ENCODE measurements around the gene SRSF4. TPM values are rescaled to one million over a fixed set of nuclear protein-coding genes. Genes with fewer than 3 reads are reported as not detected.

SRSF4 gene
- total and polyA plus RNA-seq, 2 of the 8 experiments (the other 6 are each of a cell fraction or from before 2014, with no cell fraction given), result 34.9 to 86.5 TPM

DNA sequence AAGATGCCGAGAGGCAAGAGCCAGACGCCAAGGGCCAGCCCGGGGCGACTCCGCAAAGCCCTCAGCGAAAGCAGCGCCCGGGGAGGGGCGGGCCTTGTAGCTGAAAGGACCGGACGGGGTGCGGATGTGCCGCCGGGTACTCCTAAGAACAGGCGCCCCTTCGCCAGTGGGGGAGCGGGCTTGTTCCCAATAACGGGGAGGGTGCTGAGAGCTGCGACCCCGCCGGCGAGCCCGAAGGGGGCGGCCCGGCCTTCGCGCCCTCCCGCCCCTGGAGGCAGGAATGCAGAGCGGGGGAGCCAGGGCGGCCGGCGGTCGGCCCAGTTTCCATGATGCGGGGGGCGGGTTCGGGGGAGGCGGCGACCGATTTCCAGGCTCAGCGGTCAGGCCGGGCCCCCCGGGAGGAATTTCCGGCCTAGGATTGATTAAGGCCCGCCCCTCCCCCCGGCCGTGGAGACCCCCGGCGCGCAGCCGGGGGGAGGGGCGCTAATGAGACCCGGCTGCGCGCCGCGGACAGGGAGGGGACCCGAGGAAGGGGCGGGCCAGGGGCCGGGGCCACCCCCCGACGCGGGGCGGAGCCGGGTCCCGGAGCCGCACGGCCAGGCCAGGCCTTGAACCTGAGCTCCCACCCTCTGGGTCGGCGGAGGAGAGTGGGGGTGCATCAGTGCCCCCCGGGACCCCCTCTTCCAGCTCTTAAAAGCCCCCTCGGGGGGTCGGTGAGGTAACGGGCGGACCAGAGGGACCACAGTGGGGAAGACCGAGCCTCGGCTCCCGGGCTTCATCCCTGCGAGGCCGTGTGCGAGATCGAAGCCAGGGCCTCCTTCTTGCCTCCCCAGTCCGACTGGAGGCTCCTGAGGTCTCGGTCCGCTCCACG is 57.1 kb downstream of the SRSF4 start:
- DNase-seq (ENCODE audit: low read depth in 1 of 2, low spot score in 2 of 2), result peak; percentile 66 to 93
- no peak for FAIRE-seq
- peak overlapping the region; percentile 93 for H3K56ac ChIP-seq (replicated peaks; ENCODE audit: insufficient read length, low read depth, low read length)
- H2AK5ac ChIP-seq (ENCODE audit: low read depth, low read length), result peak overlapping the region; percentile 53; the same call in 1 of the 2 replicates
- H3K9me3 ChIP-seq (ENCODE audit: insufficient read depth in 2 of 2, low read depth in 1 of 2, low read length in 1 of 2), result no peaks in the 10 kb centered on the region
- peak overlapping the region; percentile 81; the same call in 1 of the 2 replicates for H2BK15ac ChIP-seq (ENCODE audit: low read length)
- ChIA-PET CTCF (ENCODE audit: partially characterized antibody) (interaction anchor here (0.6 to 2.6 kb wide), 23 partner anchors 8 to 247 kb away, joined by 3 to 15 read pairs (median 4); partner anchors contain the start of gene SRSF4), POLR2A (ENCODE audit: partially characterized antibody) (interaction anchor here (0.6 to 6.9 kb wide), 20 partner anchors 9 to 1970 kb away, joined by 3 to 77 read pairs (median 4); partner anchors contain the start of genes SLC9A1, SRSF4 and YTHDF2)
- no peaks in the 10 kb centered on the region for H3K36me3 ChIP-seq (ENCODE audit: control insufficient read depth in 2 of 4, insufficient read depth in 4 of 4, low read length in 3 of 4)
- peak overlapping the region; percentile 90; the same call in 1 of the 2 replicates for H2BK20ac ChIP-seq (ENCODE audit: low read length)
- H4K5ac ChIP-seq (ENCODE audit: insufficient read length, low read depth, low read length), result peak overlapping the region; percentile 75
- H2BK12ac ChIP-seq (ENCODE audit: low read depth, low read length), result peak overlapping the region; percentile 96
- H3K79me2 ChIP-seq (ENCODE audit: control insufficient read depth in 1 of 2, insufficient read depth in 2 of 2, low read length in 2 of 2), result no peaks in the 10 kb centered on the region; a peak in 1 of 4 replicates
- H3K4me3 ChIP-seq (ENCODE audit: extremely low read depth in 1 of 4, insufficient read depth in 2 of 4, low read depth in 3 of 4, low read length in 4 of 4), result peak overlapping the region; percentile 51 to 91 (median 61)
- H3K9ac ChIP-seq (replicated peaks in 1 of 4; ENCODE audit: extremely low read depth in 1 of 4, low read depth in 3 of 4, low read length in 3 of 4), result peak overlapping the region in 3 of 4 experiments; percentile 11 to 45 (median 42); a peak in 5 of 7 replicates
- H3K23me2 ChIP-seq (ENCODE audit: low read depth, low read length), result peaks cover 30% of the 10 kb centered on the region; the same call in 1 of the 2 replicates
- no peak overlapping the region for H3K23ac ChIP-seq (ENCODE audit: insufficient read length)
- H3K27me3 ChIP-seq (replicated peaks in 1 of 4; ENCODE audit: control insufficient read depth in 3 of 4, extremely low read depth in 1 of 4, insufficient read depth in 3 of 4, low read length in 3 of 4), result peaks cover 0 to 42% (median 25%) of the 10 kb centered on the region in 4 experiments; a peak in 6 of 7 replicates
- peak overlapping the region; percentile 91 for H3K18ac ChIP-seq (ENCODE audit: extremely low read depth, low read length)
- 28% methylated on average over 20 of the region's 85 CpGs; no CpG with 5 or more reads in 1 of the 2 experiments for WGBS, 2 experiments (ENCODE audit: extremely low coverage in 1 of 2, insufficient coverage in 1 of 2, insufficient read length in 1 of 2, insufficient replicate concordance in 2 of 2, low coverage in 1 of 2, low lambda C conversion rate in 2 of 2, missing lambda C conversion rate in 1 of 2)
- peak overlapping the region; percentile 21 for H2BK120ac ChIP-seq (replicated peaks; ENCODE audit: low read depth, low read length)
- H3K4me1 ChIP-seq (replicated peaks in 1 of 4; ENCODE audit: control insufficient read depth in 3 of 4, insufficient read depth in 4 of 4, low read length in 3 of 4), result peaks cover 0 to 19% (median 9%) of the 10 kb centered on the region in 4 experiments; a peak in 6 of 7 replicates
- peak overlapping the region; percentile 48; the same call in 1 of the 2 replicates for H3K27ac ChIP-seq (ENCODE audit: low read depth, low read length)
- peak overlapping the region; percentile 97; the same call in 1 of the 2 replicates for H2BK5ac ChIP-seq (ENCODE audit: low read depth, low read length)
- H4K8ac ChIP-seq (ENCODE audit: extremely low read depth, insufficient read depth, low read length), result peak overlapping the region; percentile 89
- no peaks in the 10 kb centered on the region for H3K79me1 ChIP-seq (ENCODE audit: low read depth, low read length)
- peak overlapping the region; percentile 55 for H3K14ac ChIP-seq (ENCODE audit: insufficient read length)
- peak overlapping the region; percentile 98 for H4K91ac ChIP-seq (replicated peaks; ENCODE audit: insufficient read length, low read length)
- H4K20me1 ChIP-seq (replicated peaks in 1 of 2; ENCODE audit: control insufficient read depth in 1 of 2, insufficient read depth in 2 of 2, low read length in 2 of 2), result peaks cover 0 to 4% of the 10 kb centered on the region in 2 experiments
- H3K4ac ChIP-seq (replicated peaks; ENCODE audit: insufficient read length, low read depth, low read length), result peak overlapping the region; percentile 91
- peak overlapping the region; percentile 91 to 95 for H3K4me2 ChIP-seq (ENCODE audit: insufficient read depth in 1 of 2, low read depth in 2 of 2, low read length in 2 of 2)
- no peak overlapping the region; the same call in 1 of the 2 replicates for H2AFZ ChIP-seq (ENCODE audit: low read length)
- TF ChIP-seq, protein P1, sequence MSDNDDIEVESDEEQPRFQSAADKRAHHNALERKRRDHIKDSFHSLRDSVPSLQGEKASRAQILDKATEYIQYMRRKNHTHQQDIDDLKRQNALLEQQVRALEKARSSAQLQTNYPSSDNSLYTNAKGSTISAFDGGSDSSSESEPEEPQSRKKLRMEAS (IDR thresholded peaks at IDR 0.05), result peak; percentile 67
- TF ChIP-seq RXRA (IDR thresholded peaks at IDR 0.05; ENCODE audit: insufficient read depth, low read depth, low read length) (no peak), SIX5 (IDR thresholded peaks at IDR 0.05; ENCODE audit: low read depth, low read length) (no peak), TEAD4 (IDR thresholded peaks at IDR 0.05; ENCODE audit: low read depth, low read length) (peak; percentile 98), POLR2AphosphoS5 (IDR thresholded peaks at IDR 0.05; ENCODE audit: low read depth, low read length) (no peak), TCF12 (IDR thresholded peaks at IDR 0.05; ENCODE audit: low read depth, low read length) (0 out of 2 replicates have a peak, but pooled peaks have one; percentile 30), RAD21 (IDR thresholded peaks at IDR 0.05 in 1 of 2, conservative IDR thresholded peaks at IDR 0.05 in 1 of 2; ENCODE audit: low read depth in 2 of 2, low read length in 2 of 2) (peak in 1 of 2 experiments; percentile 23; a peak in 2 of 4 replicates), RNF2 (IDR thresholded peaks at IDR 0.05; ENCODE audit: borderline replicate concordance, low read depth, low read length, missing control alignments, poor library complexity, severe bottlenecking) (no peak), CHD2 (IDR thresholded peaks at IDR 0.05; ENCODE audit: low read length) (no peak)

All from H1 (cell line).